ENCODE measurements around the gene KIF3B.
"Not testable (repeated sequence)": the region's sequence is repeated elsewhere in the genome, so short reads cannot be mapped to it uniquely, and the experiment has no call there.

Gene KIF3B
- total RNA-seq, result 59.5 to 75.8 reads per million in 2 donors

- peak; percentile 57 for DNase-seq
These were observed at the start of gene KIF3B for GRCh38 chr20:32277361-32278198. Gene KIF3B (plus strand): TSS chr20:32277651. CDS start chr20:32309778, 32,127 bp downstream.

GRCh38 chr20:32227744-32228688, 49.4 kb upstream of the KIF3B start:
- no peak for DNase-seq

- no peak for DNase-seq
These were observed 48.2 kb upstream of the KIF3B start for GRCh38 chr20:32229251-32229747.

GRCh38 chr20:32230707-32231106, 46.7 kb upstream of the KIF3B start:
- no peak for DNase-seq

GRCh38 chr20:32231245-32231644, 46.2 kb upstream of the KIF3B start:
- DNase-seq, result no peak

- no peak for DNase-seq
These were observed 45.6 kb upstream of the KIF3B start for GRCh38 chr20:32231847-32232246.

GRCh38 chr20:32232326-32232886, 45.0 kb upstream of the KIF3B start:
- DNase-seq, result no peak

GRCh38 chr20:32233286-32233685, 44.2 kb upstream of the KIF3B start:
- no peak for DNase-seq

GRCh38 chr20:32234135-32234808, 43.2 kb upstream of the KIF3B start:
- no peak for DNase-seq

GRCh38 chr20:32235331-32236047, 42.0 kb upstream of the KIF3B start:
- DNase-seq, result no peak

- DNase-seq, result no peak
These were observed 41.4 kb upstream of the KIF3B start for GRCh38 chr20:32236048-32236533.

- no peak for DNase-seq
These were observed 40.6 kb upstream of the KIF3B start for GRCh38 chr20:32236819-32237218.

- DNase-seq, result no peak
These were observed 40.0 kb upstream of the KIF3B start for GRCh38 chr20:32237419-32237818.

GRCh38 chr20:32238483-32239425, 38.7 kb upstream of the KIF3B start:
- no peak for DNase-seq

GRCh38 chr20:32240205-32240604, 37.2 kb upstream of the KIF3B start:
- no peak for DNase-seq

GRCh38 chr20:32241807-32242206, 35.6 kb upstream of the KIF3B start:
- no peak for DNase-seq

GRCh38 chr20:32244150-32244823, 33.2 kb upstream of the KIF3B start:
- no peak for DNase-seq

GRCh38 chr20:32244959-32245358, 32.5 kb upstream of the KIF3B start:
- DNase-seq, result no peak

GRCh38 chr20:32246208-32246607, 31.2 kb upstream of the KIF3B start:
- not testable (repeated sequence) for DNase-seq

- DNase-seq, result no peak
These were observed 29.4 kb upstream of the KIF3B start for GRCh38 chr20:32248043-32248442.
